Uterus (tissue), 2 donors: ENCODE data around the gene DDX42.

ENCODE experiments used
- POLR2A ChIP-seq, 2 donors: fragments of 450-650 bp; IDR thresholded peaks; one replicate each; pipeline ENCODE4 v1.6.1; 2016; ENCODE audit warnings: antibody characterized with exemption in 2 of 2, mild to moderate bottlenecking in 1 of 2, moderate library complexity in 1 of 2
- TF ChIP-seq, protein P1 (sequence below), 4 experiments: fragments of 200-600 bp in 2 of 4; fragments of 450-650 bp in 2 of 4; sonication (generic) in 2 of 4; IDR thresholded peaks; one replicate each; pipeline ENCODE4 v1.5.1; 2016 to 2019; ENCODE audit warnings: antibody characterized with exemption in 4 of 4, mild to moderate bottlenecking in 2 of 4, moderate library complexity in 1 of 4

DNA sequence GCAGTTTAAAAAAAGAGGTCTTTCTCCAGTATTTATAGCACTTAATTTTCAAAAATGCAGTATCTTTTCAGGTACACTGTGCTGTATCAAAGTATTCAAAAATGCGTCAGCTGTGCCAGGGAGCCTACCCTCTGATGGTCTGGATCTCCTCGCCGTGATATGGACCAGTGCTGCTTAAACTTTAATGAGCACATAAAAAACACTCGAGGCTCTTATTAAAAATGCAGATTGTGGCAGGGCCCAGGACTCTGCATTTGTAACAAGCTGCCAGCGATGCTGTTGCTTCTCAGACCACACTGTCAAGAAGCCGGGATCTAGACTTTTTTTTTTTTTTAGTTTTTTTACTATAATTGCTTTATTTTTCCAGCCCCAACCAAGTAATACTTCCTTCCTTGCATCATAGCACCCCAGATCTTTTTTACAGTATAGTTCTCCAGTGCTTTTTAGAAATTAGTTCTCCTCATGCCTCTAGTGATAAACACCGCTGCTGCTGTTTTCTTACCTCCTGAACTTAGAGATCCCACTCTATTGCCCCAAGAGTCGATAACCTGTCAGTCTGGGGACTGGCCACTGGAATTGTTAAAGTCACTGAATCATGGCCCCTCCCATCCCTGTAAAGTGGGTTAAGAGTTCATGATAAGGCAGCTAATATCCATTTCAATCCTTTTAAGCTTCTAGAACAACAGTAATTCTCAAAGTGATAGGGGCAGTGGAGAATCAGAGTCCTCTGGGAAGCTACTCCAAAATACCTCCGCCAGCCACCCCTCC, 70.1 kb downstream of the DDX42 start:
- TF ChIP-seq, protein P1, sequence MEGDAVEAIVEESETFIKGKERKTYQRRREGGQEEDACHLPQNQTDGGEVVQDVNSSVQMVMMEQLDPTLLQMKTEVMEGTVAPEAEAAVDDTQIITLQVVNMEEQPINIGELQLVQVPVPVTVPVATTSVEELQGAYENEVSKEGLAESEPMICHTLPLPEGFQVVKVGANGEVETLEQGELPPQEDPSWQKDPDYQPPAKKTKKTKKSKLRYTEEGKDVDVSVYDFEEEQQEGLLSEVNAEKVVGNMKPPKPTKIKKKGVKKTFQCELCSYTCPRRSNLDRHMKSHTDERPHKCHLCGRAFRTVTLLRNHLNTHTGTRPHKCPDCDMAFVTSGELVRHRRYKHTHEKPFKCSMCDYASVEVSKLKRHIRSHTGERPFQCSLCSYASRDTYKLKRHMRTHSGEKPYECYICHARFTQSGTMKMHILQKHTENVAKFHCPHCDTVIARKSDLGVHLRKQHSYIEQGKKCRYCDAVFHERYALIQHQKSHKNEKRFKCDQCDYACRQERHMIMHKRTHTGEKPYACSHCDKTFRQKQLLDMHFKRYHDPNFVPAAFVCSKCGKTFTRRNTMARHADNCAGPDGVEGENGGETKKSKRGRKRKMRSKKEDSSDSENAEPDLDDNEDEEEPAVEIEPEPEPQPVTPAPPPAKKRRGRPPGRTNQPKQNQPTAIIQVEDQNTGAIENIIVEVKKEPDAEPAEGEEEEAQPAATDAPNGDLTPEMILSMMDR (IDR thresholded peaks at IDR 0.05) = no peak
- no peak for TF ChIP-seq POLR2A (IDR thresholded peaks at IDR 0.05)
